ENCODE results near the gene LMBRD2.

DNA sequence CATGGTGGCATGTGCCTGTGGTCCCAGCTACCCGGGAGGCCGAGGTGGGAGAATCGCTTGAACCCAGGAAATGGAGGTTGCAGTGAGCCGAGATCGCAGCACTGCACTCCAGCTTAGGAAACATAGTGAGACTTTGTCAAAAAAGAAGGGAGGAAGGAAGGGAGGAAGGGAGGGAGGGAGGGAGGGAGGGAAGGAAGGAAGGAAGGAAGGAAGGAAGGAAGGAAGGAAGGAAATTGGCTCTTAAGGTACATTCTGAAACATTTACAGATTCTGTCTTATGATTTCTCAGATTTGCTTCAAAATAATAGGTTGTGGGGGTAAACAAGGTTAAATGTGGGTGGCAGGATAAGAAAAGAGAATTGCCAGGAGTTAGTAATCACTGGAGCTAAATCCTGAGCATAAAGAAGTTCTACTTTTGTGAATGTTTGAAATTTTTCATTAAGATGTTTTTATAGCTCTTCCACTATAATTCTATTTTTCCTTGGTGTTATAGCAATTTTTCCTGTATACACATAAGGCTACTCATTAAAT lies 82.9 kb downstream of the LMBRD2 start:
- TF ChIP-seq GATA2 (IDR thresholded peaks at IDR 0.05; ENCODE audit: low read depth, low read length) = no peak
- no peak for TF ChIP-seq GATA3 (IDR thresholded peaks at IDR 0.05; ENCODE audit: low read depth, low read length)

All from SH-SY5Y (cell line).